HG02642 (cell line): ENCODE measurements around the gene FARS2.

Source experiments
- ATAC-seq: cut with Tn5 transposase; IDR thresholded peaks from one replicate; pipeline ENCODE4 v1.9.1; 2021; ENCODE audit warnings: mild to moderate bottlenecking; ENCODE audit not compliant: unreplicated experiment, poor library complexity

FARS2 gene

DNA sequence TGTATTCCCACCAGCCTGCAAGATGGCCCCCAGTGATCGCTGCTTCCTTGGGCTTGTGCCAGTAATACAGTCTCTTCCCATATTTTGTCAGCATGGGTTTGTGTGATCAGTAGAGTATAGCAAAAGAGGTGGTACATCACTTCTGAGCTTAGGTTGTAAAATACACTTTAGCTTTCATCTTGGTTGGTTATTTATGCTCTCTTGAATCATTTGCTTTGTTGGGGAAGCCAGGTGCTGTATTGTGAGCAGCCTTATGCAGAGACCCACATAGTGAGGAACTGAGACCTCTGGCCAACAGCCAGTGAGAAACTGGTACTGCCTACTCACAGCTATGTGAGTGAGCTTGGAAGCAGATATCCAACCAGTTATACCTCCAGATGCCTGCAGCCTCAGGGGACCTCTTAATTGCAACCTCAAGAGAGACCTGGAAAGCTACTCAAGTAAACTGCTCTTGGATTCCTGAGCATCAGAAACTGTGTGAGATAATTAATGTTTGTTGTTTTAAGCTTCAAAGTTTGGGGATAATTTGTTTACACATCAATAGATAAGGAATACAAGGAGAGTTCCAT is 229.3 kb downstream of the FARS2 start:
- no peak for ATAC-seq

DNA sequence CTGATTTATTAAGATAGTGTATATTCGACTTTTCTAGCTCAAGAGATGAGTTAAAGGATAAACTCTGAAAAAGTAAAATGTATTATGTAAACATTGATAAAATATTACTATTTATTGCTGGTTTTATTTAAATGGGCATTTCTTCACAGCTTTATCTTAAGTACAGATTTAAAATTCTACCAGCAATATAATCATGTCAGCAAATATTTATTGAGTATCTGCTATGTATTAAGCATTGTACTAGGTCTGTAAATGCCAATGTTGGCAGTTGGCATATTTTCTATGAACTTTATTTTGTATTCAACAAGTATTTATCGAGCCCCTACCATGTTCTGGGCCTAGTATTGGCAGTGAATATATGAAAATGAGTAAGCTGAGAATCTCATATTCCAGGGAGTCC is 231.0 kb downstream of the FARS2 start:
- no peak for ATAC-seq

DNA sequence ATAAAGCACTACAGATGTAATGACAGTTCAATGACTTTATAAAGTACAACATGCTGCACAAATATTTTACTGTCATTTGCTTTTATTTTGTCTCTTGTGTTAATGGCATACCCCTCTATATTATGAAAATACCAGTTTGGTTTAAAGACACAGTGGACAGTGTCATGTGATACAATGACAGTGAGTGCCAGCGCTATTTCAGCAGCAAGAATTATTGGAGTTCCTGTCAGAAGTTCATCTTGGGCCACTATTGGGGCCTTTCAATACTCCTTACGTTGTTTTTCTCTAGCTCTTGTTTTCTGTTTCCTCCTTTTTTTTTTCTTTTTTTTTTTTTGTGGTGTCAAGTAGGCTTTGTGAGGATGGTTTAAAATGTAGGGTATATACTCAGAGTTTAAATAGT is 232.5 kb downstream of the FARS2 start:
- ATAC-seq, result no peak

DNA sequence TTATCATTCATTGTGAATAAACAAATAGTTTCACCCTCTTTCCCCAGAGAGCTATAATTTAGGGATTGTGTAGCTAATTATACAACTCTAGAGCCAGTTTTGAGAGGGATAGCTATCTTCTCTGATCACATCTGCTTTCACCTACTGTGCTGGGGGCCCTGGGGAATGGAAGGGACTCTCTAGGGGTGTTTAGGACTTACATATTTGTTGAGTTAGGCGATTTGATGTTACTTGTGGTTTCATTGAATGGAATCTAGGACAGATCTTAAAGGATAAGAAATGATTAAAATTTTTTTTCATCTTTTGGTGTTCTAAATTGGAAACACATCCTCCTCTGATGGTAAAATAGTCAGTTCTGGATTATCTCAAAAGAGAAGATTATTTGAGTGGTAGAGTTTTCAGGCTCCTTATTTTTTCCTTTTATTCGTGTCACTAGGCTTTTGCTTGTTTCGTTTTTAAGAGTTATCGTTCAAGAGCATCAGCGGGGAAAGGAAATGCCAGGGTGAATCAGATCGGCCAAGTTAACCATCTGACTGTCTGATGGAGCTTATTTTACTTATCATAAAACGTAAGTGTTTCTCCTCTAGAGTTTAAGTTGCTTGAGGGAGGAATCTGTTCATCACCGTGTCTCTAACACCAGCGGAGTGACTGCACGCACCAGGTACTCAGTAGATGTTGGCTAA is 236.7 kb downstream of the FARS2 start:
- ATAC-seq, result no peak

DNA sequence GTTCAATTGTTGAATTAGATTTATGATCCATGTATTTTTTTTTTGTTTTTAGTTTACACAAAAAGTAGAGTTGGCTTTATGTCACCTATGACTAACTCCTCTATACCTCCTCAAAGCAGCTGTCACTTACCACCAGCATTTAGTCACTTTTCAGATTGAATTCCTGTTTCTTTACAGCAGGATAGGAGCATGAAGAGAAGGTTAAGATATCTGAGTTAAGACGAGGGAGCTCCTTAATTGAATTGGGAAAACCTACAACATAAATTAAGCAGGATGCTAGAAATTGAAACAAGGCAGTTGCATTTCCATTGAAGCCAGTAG is 237.2 kb downstream of the FARS2 start:
- ATAC-seq, result no peak

DNA sequence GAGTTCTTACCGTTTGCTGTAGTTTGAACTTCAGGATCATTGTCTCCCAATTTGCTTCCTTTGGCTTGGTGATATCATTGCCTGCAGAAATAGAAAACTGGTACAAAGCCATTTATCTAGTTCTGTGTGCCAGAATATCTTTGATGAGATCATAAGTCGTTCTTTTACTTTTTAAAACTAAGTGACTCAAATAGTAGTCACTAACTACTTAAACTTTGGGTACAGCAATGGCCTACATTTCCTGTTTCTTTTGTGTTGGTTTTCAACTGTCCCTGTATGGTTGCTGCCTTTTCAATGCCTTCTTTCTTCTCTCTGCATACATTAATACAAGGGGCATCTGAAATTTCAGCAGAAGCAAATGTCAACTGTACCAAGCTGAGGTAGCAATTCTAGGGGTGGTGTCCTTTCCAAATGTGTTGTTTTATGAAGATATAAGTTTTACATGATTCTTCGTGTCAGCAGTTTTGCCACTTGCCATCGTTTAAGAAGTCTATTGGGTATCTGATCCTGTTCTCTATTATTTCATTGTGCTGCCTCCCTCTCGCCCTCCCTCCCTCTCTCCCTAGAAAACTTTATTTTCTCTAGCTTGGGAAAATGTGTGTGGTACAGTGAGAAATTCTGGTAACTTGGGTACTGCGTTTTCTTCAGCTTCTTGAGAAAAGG is 238.5 kb downstream of the FARS2 start:
- no peak for ATAC-seq

DNA sequence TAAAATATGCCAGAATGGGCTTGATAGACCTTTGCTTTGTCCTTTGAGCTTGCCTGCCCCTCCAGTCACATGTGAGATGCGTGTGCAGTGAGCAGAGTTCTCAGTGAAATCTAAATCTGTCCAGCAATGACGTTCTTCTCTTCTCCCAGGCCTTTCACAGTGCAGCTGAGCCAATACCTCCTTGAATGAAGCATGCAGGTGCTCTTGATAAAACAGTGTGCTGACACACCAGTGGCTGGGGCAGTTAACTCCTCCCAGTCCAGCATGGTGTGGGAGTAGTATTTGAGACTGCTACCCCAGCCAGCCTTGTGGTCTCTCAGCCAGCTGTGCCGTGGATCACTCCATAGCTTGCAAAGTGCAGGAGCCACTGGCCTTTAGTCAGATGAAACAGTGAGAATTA is 240.5 kb downstream of the FARS2 start:
- ATAC-seq, result no peak

DNA sequence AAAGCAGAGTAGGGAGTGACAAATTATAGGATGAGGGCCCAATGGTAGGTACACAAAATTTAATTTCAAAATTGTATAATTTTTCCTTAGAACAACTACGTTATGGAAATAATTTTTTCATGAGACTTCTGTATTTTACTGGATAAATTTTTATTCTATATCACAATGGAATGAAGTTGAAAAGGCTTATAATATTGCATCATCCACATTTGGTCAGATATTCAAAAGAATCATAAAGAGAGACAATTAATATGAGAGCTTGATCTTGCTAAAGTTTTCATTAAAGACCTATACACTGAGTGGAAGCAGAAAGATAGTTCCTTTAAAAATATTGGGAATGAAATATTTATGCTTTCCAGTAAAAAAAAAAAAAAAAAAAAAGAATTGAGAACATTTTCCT is 242.8 kb downstream of the FARS2 start:
- no peak for ATAC-seq

DNA sequence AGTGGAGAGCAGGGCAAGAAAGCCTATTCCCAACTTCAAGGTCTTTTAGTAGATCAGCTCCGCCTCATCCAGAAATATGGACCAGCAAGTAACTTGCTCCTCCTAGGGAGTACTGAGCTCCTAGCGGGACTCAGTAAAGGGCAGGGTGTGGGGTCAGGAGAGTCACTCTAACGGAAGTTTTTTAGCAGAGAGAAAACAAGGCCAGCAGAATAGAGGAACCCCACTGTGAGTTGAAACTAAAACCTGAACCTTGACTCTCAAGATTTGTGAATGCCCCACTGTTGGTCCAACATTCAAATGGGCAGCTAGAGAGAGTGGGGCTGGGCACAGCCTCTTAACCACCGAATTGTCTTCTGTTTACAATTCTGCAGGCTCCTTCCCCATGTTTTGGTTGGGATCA is 244.8 kb downstream of the FARS2 start:
- peak; percentile 42 for ATAC-seq

DNA sequence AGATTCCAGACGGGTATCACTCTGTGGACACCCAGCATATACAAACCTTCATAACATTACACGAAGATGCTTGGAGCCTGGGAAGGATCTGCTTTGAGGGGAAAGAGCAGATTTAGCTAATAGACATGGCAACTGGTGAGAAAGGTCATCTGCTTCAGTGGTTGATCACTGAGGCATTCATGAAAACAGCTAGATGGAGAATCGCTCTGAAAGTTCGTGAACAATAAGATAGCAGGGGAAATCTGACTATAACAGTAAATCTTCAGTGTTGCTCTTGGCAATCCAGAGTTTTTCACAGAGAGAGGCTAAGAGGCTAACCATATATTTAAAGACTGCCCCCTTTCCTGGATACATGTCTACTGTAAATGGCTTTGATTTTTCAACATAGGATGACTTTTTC is 245.3 kb downstream of the FARS2 start:
- ATAC-seq, result peak; percentile 31

DNA sequence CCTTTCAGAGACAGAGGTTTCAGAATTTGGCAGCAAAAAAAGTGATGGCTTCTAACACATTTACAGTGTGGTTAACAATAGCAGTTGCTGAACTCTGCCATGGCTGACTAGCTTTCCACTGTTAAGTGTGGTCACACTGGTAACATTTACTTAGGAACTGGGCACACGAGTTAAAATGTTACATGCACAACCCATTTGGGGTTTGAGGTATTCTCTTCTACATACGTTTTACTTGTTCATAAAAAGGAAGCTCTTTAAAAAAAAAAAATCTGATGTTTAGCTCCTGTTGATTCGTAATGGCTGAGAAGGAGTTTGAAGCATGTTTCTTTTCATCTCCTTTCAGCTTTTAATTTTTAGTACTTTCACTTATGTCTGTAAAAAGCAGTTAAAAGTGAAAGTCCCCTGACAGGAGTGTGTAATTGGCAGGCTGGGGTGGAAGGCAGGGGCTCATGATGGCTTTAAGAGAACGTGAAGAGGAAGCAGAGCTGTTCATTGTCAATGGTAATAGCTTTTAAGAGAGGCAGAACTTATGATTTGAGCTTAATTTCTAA is 245.9 kb downstream of the FARS2 start:
- ATAC-seq, result peak; percentile 84

DNA sequence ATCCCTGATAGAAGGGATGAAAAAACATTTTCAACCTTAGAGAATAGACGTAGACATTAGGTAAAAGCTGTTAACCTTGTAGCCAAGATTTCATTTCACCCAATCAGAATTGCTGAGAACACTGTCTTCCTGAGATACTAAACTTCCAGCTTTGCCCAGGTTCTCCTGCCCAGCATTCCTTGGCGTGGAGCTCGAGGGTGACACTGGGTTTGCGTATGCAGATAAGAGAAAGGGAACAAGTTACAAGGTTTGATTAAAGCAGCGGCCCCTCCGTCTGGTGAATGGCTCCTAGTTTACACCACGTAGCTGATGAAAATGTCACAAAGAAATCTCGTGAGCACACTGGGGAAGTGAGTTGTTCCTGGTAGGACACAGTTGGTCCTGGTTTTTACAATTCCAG is 247.8 kb downstream of the FARS2 start:
- ATAC-seq, result no peak

DNA sequence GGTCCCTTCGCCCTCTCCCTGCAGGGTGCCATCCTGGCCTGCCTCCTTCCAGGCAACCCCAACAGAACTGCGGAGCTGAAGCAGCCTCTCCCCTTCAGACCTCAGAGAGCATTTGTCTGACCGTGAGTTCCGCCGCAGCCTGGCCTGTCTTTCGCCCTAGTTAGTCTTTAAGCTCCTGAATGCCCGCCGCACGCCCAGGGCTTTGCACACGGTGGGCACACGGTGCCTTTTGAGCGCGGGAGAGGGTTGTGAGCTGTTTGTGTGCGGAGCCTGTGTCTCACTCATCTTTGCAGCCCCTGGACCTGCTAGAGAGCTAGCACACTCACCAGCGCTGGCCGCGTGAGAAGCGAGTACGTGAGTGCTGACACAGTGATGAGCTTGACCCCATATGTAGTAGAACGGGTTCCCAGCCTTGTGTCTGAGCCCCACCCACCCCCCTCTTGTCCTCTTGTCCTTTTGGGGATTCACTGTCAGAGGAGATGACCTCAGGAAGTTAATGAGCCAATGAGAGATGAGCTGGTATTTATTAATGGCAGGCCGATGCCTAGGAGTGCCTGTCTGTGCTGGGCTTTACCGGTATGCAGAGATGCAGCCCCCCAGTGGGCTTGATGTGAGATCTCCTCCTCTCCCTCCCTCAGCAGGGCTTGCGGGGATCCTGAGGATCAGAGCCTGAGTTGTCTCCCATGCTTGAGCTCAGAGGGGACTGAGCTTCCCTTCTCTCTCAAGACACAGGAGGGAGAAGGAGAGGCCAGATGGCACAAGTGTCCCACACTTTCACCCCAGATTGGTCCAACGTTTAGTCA is 249.2 kb downstream of the FARS2 start:
- ATAC-seq, result no peak

DNA sequence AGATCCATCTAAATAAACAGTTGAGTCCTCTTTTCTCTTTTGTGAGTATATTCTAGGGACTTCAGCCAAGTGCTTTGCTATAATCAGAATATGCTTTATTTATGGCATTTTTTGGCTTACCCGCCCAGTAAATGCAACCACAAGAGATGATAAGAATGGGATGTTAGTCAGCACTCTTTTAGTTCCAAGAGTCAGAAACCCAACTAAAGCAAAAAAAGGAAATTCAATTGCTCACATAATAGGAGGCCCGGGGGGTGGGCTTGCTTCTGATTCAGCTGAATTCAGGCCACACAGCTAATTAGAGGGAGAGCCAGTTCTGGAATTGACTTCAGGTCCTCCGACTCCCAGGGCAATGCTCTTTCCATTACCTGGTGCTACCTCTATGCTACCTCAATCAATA is 250.6 kb downstream of the FARS2 start:
- ATAC-seq, result no peak

DNA sequence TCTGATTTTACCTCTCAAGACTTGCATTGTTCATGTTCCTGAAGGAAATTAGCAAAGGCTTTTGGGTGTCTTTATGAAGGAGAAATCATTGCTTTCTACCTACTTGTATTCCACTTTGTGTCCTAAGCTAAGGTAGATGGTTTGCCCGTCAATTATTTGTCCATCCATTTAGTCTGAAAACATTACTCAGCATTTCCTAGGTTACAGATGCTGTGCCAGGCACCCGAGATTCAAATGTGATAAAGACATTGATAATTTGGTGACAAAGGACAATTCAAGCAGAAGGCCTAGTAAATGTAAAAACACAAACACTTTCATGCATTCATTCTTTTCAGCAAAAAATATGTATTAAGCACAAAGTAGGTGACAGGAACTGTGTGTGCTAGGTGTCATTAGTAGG is 251.1 kb downstream of the FARS2 start:
- no peak for ATAC-seq

DNA sequence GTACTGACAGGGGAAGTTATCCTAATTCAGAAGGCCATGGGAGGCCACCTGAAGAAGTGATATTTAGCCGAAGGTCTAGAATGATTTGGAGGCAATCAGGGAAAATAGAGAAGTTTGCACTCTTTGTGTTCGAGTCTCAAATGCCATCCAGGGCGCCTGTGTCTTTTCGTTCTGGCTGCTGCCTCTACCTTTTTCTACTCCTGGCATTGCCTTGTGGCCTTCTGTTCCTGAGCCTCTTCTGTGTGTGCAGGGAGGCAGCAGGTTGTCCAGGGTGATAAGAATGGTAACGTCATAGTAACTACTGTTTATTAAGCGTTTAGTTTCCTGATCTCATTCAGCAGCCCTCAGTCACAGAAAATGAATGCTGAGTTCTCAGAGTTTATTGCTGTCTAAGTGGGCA is 252.1 kb downstream of the FARS2 start:
- no peak for ATAC-seq

DNA sequence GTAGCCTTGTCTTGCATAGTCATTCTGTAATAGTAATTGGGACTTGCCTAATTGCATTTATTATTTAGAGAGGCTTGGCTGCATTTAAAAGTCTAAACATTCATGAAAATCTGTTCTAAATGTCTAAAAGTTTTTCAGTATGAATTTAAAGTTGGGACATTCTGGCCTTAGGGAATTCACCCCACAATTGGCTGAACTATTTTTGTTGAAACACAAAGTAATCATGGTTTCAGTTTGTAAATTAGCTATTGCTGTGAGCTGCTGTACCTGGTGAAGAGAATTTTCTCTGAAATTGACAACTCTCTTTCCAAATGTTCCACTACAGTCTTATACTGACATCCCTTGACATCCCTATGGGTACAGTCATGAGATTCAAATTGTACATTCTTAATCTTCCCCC is 253.0 kb downstream of the FARS2 start:
- ATAC-seq, result peak; percentile 50

DNA sequence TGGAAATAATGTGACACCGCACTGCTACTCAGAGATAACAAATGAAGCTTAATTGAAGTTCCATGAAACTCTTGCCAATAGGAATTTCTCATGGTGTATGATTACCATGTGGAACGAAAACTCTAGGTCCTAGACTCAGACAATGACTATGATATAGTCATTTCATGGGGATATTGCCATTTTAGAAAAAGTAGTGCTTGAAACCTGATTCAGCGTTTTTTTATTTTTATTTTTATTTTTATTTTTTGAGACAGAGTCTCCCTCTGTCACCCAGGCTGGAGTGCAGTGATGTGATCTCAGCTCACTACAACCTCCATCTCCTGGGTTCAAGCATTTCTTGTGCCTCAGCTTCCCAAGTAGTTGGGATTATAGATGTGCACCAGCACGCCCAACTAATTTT is 253.9 kb downstream of the FARS2 start:
- ATAC-seq, result no peak

DNA sequence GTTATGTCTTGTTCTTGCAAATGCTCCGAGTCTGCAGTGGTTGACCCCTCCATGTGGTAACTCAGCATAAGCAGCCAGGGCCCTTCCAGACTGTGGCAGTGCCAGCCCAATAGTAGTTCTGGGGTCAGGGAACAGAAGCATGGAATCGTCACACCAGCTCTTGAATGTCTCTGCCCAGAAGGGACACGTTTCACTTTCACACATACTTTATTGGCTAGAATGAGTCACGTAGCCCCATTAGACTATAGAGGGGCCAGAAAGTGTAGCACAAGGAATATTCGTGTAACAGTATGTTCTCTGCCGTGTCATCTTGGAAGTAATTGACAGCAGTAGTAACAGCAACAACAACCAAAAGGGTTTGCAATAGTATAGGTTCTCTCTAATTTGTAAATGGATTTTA is 254.7 kb downstream of the FARS2 start:
- ATAC-seq, result no peak

DNA sequence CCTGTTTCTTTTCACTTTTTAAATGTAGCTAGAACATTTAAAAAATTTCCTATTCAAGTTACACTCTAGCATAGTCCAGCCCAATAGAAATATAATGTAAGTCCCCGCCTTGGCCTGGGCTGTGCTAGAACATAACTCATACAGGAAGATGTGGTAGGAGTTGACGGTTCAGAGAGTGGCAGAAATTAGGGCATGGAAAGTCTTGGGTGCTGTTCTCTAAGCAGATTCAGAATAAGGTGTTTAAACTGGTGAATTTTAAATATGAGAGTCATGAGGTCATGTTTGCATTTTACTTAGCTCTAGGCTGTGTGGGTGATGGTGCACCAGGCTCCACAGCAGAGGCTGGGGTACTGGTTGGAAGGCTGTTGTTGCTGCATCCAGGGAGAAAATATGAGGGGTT is 256.5 kb downstream of the FARS2 start:
- ATAC-seq, result no peak

DNA sequence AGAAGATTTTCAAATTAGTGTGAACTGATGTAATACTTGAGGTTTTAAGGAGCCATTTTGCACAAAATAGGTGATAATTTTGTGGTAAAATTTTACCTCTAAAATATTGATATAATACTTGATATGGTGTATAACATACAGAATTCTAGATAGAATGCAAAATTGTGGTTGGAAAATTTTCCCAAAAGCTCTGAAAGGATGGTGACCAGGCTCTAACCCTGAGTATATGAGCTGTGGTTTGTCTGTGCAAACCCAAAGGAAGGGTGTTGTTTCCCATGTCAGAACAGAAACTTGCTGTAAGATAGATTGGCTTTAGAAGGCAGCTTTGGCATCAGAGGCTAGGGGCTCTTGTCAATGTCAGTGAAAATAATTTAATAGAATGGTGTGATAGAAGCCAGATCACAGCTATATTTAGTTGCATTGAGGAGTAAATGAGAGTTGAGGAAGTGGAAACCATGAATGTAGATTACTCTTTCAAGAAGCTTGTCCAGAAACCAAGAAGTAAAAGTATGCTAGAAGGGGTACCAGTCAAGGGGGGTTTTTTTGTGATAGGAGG is 257.7 kb downstream of the FARS2 start:
- no peak for ATAC-seq
